Cardiac fibroblast (primary cell): ENCODE results near the gene SAG.

ENCODE experiments used
- DNase-seq, 2 donors: peaks; one replicate each; pipeline versions ENCODE4 v3.0.0 to v3.0.0-alpha.2; 2010; ENCODE audit warnings: low read depth in 2 of 2
- H3K4me3 ChIP-seq, 2 donors: replicated peaks in 1 of 2; 1 replicate in 1 of 2; 2 replicates in 1 of 2; pipeline ENCODE4 v1.5.1; 2011; ENCODE audit warnings: low read depth in 2 of 2, low read length in 2 of 2, mild to moderate bottlenecking in 2 of 2, moderate library complexity in 1 of 2
- CTCF ChIP-seq: IDR thresholded peaks from one replicate; pipeline ENCODE4 v1.5.1; 2011; ENCODE audit warnings: low read depth, mild to moderate bottlenecking, low read length, inconsistent platforms

SAG gene

GRCh38 chr2:233307565-233307964, at the start of gene SAG:
TSS of gene SAG (plus strand) at chr2:233307816. CDS start at chr2:233309190, 1,374 bp downstream.
- H3K4me3 ChIP-seq, result no peak within 1 kb of the TSS
- no peak for TF ChIP-seq CTCF
- DNase-seq, result no peak

- no peak for DNase-seq
- no peak overlapping the region for H3K4me3 ChIP-seq
- TF ChIP-seq CTCF, result no peak
Measured at GRCh38 chr2:233258211-233258610, 49.4 kb upstream of the SAG start.

- DNase-seq, result no peak
- no peak for TF ChIP-seq CTCF
- no peak overlapping the region for H3K4me3 ChIP-seq
Measured at GRCh38 chr2:233259730-233260129, 47.9 kb upstream of the SAG start.

- no peak for TF ChIP-seq CTCF
- DNase-seq, result no peak
- H3K4me3 ChIP-seq, result no peak overlapping the region
Measured at GRCh38 chr2:233260661-233261060, 47.0 kb upstream of the SAG start.

- no peak for TF ChIP-seq CTCF
- no peak for DNase-seq
- H3K4me3 ChIP-seq, result no peak overlapping the region
Measured at GRCh38 chr2:233261819-233262555, 45.6 kb upstream of the SAG start.

- no peak for DNase-seq
- H3K4me3 ChIP-seq, result no peak overlapping the region
- no peak for TF ChIP-seq CTCF
Measured at GRCh38 chr2:233262562-233262961, 45.1 kb upstream of the SAG start.
